ENCODE measurements around the gene RPTOR.

Gene RPTOR

GRCh38 chr17:80816241-80817103, 271.8 kb downstream of the RPTOR start:
- no peak for DNase-seq (ENCODE audit: low spot score)

GRCh38 chr17:80817321-80817845, 272.7 kb downstream of the RPTOR start:
- DNase-seq (ENCODE audit: low spot score) = no peak

- DNase-seq (ENCODE audit: low spot score) = no peak
These were observed 273.2 kb downstream of the RPTOR start for GRCh38 chr17:80817861-80818260.

GRCh38 chr17:80818871-80819270, 274.2 kb downstream of the RPTOR start:
- DNase-seq (ENCODE audit: low spot score) = no peak

- no peak for DNase-seq (ENCODE audit: low spot score)
These were observed 275.0 kb downstream of the RPTOR start for GRCh38 chr17:80819422-80820164.

GRCh38 chr17:80820331-80820730, 275.7 kb downstream of the RPTOR start:
- no peak for DNase-seq (ENCODE audit: low spot score)

- no peak for DNase-seq (ENCODE audit: low spot score)
These were observed 276.9 kb downstream of the RPTOR start for GRCh38 chr17:80821546-80821945.

- DNase-seq (ENCODE audit: low spot score) = no peak
These were observed 277.5 kb downstream of the RPTOR start for GRCh38 chr17:80822021-80822699.

GRCh38 chr17:80822700-80823410, 278.2 kb downstream of the RPTOR start:
- no peak for DNase-seq (ENCODE audit: low spot score)

GRCh38 chr17:80824549-80825470, 280.2 kb downstream of the RPTOR start:
- DNase-seq (ENCODE audit: low spot score) = no peak

- DNase-seq (ENCODE audit: low spot score) = no peak
These were observed 281.1 kb downstream of the RPTOR start for GRCh38 chr17:80825471-80826345.

GRCh38 chr17:80826346-80826954, 281.8 kb downstream of the RPTOR start:
- no peak for DNase-seq (ENCODE audit: low spot score)

- DNase-seq (ENCODE audit: low spot score) = no peak
These were observed 282.5 kb downstream of the RPTOR start for GRCh38 chr17:80826955-80827645.

GRCh38 chr17:80827646-80828643, 283.3 kb downstream of the RPTOR start:
- DNase-seq (ENCODE audit: low spot score) = no peak

- no peak for DNase-seq (ENCODE audit: low spot score)
These were observed 284.7 kb downstream of the RPTOR start for GRCh38 chr17:80829166-80829813.

GRCh38 chr17:80830020-80830780, 285.6 kb downstream of the RPTOR start:
- DNase-seq (ENCODE audit: low spot score) = no peak
